H7 (cell line): ENCODE data around the gene KBTBD13. TPM values are rescaled to one million over a fixed set of nuclear protein-coding genes. Genes with fewer than 3 reads are reported as not detected.
A peak's percentile ranks its signal among the peaks of the same experiment; 100 is the strongest.
"Not testable (repeated sequence)": the region's sequence is repeated elsewhere in the genome, so short reads cannot be mapped to it uniquely, and the experiment has no call there.

ENCODE experiments used
- DNase-seq: peaks from one replicate; pipeline ENCODE4 v3.0.0; 2012
- H3K27me3 ChIP-seq: 2 replicates; pipeline ENCODE4 v1.6.0; 2011; ENCODE audit warnings: mild to moderate bottlenecking, low read length; ENCODE audit not compliant: control insufficient read depth, insufficient read depth
- H3K36me3 ChIP-seq: replicated peaks from 2 replicates; pipeline ENCODE4 v1.5.1; 2011; ENCODE audit warnings: low read length; ENCODE audit not compliant: control insufficient read depth, insufficient read depth
- H3K4me3 ChIP-seq: 2 replicates; pipeline ENCODE4 v1.5.1; 2011; ENCODE audit warnings: low read depth, mild to moderate bottlenecking, control low read depth, low read length, moderate library complexity; ENCODE audit not compliant: insufficient read depth
- total RNA-seq: library from RNA; depleted of rRNA; stranded (reverse); fragments of >200 nt; shearing (Covaris generic); gene quantifications from 2 replicates; pipeline ENCODE4 v1.2.3, GENCODE V29; 2014

The KBTBD13 gene
- total RNA-seq, 1 experiment from 2014 or later: 0.17 TPM

DNA sequence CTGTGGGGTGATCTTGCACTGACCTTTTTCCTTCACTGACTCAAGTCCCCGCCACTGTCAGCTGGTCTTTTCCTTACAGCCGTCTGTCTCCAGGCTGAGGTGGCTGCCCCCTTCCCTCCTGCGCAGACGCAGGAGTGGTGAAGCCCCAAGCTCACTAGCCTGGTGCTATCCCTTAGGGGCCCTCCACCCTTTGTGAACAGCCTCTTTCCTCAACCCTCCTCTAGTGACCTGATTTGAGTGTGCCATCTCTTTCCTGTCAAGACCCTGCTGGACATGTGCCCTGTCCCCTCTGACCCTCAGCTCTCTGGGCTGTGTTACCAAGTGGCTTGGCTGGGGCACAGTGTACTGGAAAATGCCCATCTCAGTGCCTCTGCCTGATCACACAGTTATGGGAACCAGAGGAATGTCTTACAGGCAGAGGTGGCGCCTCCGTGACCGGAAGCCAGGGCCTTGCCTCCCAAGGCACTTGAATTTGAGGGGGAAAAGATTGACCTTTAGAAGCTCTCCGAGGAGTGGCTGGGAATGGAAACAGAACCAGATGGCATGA is 8.7 kb downstream of the KBTBD13 start:
- no peaks in the 10 kb centered on the region for H3K36me3 ChIP-seq
- no peak for DNase-seq
- no peak overlapping the region for H3K4me3 ChIP-seq
- no peaks in the 10 kb centered on the region for H3K27me3 ChIP-seq

DNA sequence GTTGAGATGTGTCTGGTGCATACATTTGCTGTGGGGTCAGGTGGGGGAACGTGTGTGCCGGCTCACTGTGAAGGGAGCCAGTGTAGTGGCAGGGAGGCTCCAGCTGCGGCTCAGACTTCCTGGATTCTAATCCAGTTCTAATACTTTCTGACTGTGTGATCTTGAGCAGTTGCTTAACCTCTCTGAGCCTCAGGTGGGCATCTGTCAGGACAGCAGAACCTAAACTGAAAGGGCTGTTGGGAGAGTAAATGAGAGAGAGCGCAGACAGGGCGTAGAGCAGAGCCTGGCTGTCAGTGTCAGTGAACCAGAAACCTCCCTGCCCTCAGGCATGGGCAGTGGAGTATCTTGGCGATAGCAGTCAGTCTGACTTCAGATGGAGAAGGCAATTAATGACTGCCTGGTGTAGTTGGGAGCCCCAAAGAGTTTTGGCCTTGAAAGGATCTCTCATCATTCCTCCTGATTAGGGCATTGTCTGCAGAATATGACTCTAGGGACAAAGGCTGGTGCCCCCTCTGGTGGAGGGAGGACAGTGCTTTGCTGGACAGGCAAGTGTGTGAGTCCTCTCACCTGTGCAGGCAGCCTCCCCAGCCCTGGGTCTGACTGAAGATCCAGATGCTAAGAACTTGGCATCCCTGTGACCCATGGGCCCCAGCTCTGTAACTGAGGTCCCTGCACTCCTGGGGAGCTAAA is 9.6 kb downstream of the KBTBD13 start:
- Histone ChIP-seq H3K4me3 (no peak overlapping the region), H3K36me3 (no peaks in the 10 kb centered on the region), H3K27me3 (no peaks in the 10 kb centered on the region)
- DNase-seq: peak; percentile 85

DNA sequence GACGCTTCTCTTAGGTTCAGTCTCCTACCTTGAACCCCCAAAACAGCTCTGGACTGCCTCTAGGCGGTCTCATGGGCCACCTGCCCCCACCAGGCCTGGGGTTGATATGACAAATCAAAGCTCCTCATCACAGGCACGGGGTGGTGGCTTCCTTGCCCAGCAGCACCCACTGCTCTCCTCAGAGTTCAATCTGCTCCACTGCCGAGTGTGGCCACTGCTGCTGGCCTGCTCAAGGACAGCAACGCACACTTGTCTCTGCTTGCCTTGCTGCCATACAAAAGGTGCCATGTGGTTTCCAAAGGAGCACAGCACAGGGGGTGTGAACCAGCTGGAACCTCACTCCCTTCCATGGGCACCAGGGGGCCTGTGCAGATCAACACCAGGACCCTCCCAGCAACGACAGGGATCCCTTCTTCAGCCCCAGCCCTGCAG is 10.2 kb downstream of the KBTBD13 start:
- Histone ChIP-seq H3K27me3 (no peaks in the 10 kb centered on the region), H3K4me3 (no peak overlapping the region), H3K36me3 (no peaks in the 10 kb centered on the region)
- peak; percentile 64 for DNase-seq

DNA sequence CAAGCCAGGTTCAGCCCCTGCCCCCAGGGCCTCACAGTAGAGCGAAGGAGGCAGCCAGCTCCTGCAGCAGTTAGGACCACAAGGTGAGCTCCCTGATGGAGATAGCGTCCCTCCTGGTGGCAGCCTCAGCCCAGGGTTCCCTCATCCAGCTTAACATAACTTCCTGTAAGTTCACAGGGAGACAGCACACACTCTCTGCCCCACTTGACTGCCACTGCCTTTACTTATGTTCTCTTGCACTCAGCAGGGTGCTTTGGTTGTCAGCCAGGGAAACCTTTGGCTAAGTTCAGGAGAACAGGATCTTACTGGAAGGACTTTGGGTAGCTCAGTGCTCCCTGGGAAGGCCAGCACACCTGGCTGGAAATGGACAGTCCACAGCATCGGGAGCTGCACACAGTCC is 10.9 kb downstream of the KBTBD13 start:
- no peaks in the 10 kb centered on the region for H3K36me3 ChIP-seq
- DNase-seq: no peak
- no peak overlapping the region for H3K4me3 ChIP-seq
- H3K27me3 ChIP-seq: no peaks in the 10 kb centered on the region

DNA sequence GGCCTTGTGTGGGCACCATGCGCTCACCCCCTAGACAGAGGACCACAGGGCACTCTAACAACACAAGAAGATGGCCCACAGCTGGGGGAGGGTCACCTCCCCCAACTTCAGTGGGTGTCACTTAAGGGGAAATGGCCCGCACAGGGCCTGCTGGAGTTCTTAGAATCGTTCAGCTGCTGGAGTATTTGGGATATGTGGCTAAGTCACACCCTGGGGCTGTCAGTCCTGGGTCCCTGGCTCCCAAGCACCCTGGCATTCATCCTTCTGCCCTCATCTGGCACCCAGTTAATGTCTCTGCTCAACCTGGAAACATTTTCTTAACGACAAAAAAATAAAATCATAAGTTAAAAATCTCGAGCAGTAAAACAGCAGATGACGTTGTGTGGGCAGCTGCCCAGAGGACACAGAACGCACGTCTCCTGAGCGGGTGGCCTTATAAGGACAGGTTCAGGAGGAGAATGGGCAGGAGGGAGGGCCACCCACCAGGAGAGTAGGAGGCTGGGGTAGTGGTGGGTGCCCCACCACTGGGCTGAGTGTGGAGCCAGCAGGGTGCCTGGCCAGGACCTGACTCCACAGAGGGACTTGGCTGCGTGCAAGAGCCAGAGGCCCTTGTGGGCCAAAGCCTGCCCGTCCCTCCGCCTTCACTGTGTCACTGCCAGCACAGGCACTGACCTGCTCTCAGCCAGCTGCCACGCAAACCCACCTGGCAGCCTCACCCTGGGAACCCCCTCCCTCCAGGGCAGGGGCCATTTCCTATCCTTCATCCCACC is 11.5 kb downstream of the KBTBD13 start:
- Histone ChIP-seq H3K27me3 (no peaks in the 10 kb centered on the region), H3K4me3 (no peak overlapping the region), H3K36me3 (no peaks in the 10 kb centered on the region)
- DNase-seq: peak; percentile 44

DNA sequence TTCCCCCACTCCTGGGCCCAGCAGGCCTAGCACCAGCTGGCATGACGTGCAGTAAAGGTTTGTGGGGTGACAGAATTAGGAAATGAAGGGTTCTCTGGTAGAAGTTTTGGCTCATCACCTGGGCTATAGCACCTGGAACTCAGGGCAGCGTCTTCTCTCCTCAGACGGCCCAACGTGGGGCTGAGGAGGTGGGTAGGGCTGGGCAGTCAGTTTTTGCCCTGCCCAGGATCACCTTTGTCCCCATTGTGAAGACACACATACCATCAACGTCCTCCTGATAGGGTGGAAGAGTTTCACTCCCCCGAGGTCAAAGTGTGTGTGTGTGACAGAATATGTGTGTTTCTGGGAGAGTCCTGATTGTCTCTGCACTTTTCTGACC is 12.1 kb downstream of the KBTBD13 start:
- no peaks in the 10 kb centered on the region for H3K27me3 ChIP-seq
- no peak overlapping the region for H3K4me3 ChIP-seq
- no peaks in the 10 kb centered on the region for H3K36me3 ChIP-seq
- no peak for DNase-seq

DNA sequence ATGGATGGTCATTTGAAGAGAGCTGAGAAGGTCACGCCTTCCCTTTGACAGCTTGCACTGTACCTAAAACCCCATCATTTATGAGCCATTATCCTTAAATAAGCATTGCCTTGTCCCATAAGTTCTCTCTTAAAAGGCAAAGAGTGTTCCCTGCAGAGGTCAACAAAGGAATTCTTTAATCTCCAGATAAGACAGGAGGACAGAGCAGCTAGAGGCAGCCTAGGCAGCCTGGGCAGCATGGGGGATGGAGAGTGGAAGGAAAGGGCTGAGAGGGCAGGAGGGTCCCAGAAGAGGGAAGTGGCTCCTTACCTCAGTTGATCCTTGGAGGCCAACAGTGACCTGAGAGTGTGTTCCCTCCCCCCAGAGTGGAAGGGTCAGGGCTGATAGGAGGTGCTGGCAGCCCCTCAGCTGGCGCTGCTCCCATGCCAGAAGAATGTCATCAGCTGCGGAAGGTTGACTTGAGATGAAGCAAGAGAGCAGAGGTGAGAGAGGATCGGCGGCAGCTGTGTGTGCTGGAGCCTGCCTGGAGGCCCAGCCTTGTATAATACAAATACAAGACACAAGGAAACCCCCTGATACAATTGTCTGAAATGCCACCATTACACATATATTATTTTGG is 12.8 kb downstream of the KBTBD13 start:
- Histone ChIP-seq H3K4me3 (no peak overlapping the region), H3K27me3 (no peaks in the 10 kb centered on the region), H3K36me3 (no peaks in the 10 kb centered on the region)
- no peak for DNase-seq

DNA sequence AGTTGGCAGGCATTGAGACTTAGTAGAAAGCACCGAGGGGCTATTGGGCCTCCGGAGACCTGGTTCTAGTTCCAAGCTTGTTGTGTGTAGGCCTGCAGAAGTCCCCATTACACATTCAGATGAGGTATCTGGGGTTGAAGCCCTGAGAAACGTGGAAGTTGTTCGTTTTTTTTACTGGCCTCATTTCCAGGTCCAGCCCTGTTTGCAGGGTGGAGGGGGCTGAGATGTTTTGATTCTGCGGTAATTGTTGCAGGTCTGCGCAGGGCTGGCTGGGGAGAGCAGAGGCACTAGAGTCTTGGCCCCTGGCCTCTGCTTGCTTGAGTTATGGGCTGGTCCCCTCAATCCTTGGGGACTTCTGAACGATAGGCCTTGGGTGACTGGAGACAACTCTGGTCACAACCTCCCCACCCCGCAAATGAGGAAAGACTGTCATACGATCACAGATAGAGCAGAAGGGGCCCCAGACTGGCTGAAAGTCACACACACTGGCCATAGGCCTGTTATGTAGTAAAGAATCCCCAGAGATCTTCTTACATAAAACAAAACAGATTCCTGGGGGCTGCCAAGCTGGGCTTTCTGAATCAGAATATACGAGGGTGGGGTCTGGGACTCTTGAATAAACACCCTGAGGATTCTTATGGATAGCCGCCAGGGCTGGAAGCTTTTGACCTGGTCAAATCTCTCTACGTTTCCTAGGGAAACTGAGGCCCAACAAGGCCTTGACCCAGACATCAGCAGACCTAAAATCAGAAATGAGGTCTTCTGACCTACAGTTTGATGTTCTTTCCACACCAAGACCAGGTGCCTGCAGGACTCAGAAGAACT is 15.6 kb downstream of the KBTBD13 start:
- no peak overlapping the region for H3K4me3 ChIP-seq
- H3K36me3 ChIP-seq: no peaks in the 10 kb centered on the region
- H3K27me3 ChIP-seq: no peaks in the 10 kb centered on the region
- peak; percentile 28 for DNase-seq

DNA sequence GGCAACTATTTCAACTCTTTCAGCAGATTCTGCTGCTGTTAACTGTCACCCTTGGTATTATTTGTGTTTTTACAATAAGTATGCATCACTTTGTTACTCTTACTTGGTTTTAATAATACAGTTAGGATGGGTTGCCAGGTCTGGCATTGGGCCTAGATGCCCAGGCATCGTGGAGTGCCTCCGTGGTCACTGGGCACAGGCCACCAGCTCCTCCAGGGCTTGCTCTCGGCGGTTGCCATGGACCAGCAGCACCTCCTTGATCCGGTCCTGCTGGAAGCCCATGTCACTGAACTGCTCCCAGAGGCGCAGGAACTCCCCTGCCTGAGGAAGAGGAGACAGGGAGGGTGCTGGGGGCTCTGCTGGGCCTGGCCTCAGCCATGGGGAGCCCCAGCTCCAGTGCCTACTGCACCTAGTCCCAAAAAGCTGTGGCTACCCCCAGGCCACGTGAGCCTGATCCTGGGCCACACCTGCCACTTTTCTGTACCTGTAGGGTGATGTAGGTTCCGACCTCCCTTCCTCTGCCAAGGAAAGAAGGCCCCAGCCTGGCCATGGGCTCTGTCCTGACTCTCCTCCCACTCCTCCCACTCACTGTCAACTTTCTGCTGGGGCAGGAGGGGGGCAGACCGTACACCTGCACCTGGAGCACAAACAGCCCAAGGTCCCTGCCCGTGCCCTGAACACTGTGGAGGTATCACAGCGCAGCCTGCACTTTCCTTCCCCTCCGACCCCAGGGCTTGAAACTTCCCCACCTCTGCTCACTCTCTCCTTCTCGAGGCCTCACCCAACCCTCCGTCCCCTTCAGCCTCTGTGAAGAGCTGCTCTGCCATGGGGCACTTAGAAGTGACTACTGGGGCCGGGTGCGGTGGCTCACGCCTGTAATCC is 16.6 kb downstream of the KBTBD13 start:
- peak; percentile 31 for DNase-seq
- no peak overlapping the region for H3K4me3 ChIP-seq

DNA sequence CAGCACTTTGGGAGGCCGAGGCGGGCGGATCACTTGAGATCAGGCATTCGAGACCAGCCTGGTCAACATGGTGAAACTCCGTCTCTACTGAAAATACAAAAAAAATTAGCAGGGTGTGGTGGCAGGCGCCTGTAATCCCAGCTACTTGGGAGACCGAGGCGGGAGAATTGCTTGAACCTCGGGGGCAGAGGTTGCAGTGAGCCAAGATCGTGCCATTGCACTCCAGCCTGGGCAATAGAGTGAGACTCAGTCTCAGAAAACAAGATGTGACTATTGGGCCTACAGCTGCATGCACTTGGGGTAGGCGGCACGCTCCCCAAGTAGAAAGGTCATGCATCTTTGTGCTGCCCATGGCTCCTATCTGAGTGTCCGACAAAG is 17.2 kb downstream of the KBTBD13 start:
- not testable (repeated sequence) for DNase-seq, H3K4me3 ChIP-seq, H3K36me3 ChIP-seq, H3K27me3 ChIP-seq

More for the DNA sequence above, 16.6 kb downstream of the KBTBD13 start:
- Histone ChIP-seq H3K27me3 (no peaks in the 10 kb centered on the region), H3K36me3 (no peaks in the 10 kb centered on the region)

DNA sequence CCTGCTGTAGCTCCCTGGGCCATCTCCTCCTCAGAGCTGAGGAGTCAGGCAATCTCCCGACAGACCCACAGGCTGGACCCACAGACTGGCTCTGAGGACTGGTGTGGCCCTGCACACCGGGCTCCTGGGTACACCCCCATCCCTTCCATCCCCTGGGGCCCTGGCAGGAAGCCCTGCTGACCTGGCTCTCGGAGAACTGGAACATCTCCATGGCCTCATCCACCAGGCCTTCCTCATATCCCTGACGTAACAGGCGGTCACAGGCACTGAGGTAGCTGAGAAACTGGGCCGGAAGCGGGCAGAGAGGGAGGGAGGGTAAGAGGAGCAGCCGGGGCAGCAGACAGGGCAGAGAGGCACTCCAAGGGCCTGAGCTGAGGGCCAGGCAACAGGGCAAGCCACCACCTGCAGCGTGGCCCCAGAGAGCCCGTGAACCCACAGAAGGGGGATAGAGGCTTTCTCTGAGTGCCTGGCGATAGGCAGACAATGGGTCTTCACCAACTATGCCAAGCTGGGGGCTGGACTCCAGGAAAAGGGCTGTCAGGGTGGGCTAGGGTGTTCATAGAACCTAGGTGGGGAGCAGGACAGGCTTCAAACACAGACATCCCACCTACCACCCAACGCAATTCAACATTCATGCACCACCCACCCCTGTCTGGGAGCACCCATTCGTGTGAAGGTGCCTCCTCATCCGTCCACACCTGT is 17.9 kb downstream of the KBTBD13 start:
- DNase-seq: peak; percentile 38
- H3K4me3 ChIP-seq: no peak overlapping the region
- no peaks in the 10 kb centered on the region; the same call in 1 of the 2 replicates for H3K36me3 ChIP-seq
- H3K27me3 ChIP-seq: no peaks in the 10 kb centered on the region

DNA sequence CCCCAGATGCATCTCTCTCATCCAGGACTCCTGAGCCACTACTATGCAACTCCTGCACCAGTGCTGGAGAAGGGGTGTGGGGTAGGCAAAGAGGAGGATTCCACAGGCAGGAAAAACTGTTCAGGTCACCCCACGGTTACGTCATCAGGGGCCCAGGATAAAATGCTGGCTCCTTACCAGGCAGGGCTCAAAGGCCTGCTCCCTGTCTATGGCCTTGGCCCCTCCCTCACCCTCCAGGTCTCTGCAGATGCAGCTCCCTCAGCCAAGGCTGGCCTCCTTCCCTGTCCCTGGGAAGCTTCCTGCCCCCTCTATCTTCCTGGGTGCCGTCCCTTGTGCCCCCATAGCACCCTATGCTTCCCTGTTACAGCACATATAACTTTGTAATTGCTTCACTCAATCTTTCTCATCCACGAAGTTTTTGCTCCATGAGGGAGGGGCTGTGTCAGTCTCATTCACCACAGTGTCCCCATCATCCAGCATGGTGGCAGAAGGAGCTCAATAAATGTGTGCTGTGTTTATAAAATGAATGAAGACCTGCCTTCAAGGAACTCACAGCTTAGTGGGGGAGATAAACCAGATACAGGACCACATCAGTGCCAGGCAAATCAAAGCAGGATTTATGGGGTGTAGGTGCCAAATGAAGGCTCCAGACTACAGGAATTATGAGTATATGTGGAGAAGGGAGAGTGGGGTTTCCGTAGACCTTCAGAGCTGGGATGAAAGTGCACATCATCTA is 18.6 kb downstream of the KBTBD13 start:
- no peaks in the 10 kb centered on the region; the same call in 1 of the 2 replicates for H3K36me3 ChIP-seq
- H3K27me3 ChIP-seq: no peaks in the 10 kb centered on the region
- no peak for DNase-seq
- H3K4me3 ChIP-seq: no peak overlapping the region
